HG03342 (cell line): ENCODE measurements around the gene NHSL2.
"Not testable (repeated sequence)": the region's sequence is repeated elsewhere in the genome, so short reads cannot be mapped to it uniquely, and the experiment has no call there.

Experiments used
- ATAC-seq: cut with Tn5 transposase; IDR thresholded peaks from one replicate; pipeline ENCODE4 v1.9.1; 2021; ENCODE audit warnings: mild to moderate bottlenecking, moderate library complexity; ENCODE audit not compliant: unreplicated experiment

The NHSL2 gene

DNA sequence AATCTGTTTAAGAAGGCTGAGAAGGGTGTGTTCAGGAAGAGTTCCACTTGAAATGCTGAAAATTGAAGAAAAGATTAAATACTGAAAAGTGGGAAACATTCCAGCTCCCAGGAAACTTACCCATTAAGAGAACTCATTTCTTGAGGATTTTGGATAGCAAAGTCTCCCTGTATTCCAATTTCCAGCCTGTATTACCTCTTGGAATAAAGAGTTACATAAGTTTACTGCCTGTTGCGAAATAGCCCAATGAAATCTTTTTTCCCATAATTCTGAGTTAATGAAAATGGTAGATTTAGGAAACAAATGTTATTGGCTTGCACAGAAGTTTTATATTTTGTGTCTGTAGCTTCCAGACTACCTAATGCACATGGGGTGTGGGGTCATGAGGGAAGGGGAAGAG is 12.0 kb downstream of the NHSL2 start:
- no peak for ATAC-seq

DNA sequence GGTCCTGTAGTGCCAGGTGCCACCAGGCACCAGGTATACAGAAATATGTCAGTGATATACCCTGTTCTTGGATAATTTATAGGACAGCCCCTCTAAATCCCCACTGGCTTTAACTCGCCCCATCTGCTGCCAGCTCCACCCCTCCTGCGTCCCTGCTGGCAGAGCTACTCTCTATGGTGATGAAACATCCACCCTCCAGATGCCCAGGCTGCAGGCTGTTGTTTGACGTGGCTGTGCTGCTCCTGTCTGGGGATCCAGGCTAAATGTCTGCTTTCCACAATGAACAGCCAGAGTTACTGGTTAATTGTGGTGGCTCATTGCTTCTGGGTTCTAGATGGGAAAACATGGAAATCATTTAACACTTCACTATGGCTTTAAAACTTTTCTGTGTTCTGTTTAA is 12.9 kb downstream of the NHSL2 start:
- ATAC-seq, result no peak

DNA sequence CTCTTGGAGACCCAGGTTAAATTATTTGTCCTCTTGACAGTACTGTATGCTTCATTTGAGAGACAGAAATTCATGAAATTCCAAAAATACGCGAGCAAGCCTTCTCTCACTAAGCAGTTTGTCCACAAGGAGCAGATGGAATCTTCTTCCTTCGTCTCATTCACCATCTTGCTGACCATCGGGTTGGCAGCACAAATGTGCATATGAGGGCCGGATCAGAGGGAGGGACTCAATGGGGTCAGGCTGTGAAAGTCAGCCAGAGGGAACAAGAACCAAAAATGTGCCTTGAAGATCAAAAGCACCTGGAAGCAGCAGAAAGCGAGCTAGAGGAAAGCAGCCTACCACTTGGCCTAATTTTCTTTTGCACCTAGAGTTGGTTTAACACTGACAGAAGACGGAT is 16.4 kb downstream of the NHSL2 start:
- ATAC-seq, result no peak

DNA sequence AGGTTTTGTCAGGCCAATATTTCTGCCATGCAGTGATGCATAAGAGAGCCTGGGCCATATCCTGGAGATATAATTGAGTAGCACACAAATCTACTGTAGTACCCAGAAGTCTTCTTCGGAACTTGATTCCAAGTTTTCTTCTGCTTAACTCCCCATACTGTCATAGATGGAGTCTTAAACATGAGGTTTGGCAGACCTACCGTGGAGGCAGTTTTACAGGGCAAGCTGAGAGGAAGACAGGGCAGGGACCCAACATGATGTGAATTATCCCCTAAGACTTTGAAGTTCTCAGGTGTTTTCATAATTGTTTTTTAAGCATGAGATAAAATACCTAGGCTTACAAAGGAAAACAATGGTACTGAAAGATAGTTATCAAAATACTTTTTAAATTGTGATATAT is 18.2 kb downstream of the NHSL2 start:
- ATAC-seq, result no peak

DNA sequence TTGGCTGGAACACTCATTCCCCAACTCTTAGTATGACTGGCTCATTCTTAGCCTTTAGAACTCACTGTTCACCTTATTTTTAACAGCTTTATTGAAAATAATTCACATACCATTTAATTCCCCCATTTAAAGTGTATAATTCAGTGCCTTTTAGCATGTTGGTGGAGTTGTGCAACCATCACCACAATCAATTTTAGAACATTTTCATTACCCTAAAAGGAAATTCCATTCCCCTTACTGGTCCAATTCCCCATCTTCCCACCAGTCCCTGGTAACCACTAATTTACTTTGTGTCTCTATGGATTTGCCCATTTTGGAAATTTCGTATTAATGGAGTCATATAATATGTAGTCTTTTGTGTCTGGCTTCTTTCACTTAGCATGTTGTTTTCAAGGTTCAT is 19.7 kb downstream of the NHSL2 start:
- no peak for ATAC-seq

DNA sequence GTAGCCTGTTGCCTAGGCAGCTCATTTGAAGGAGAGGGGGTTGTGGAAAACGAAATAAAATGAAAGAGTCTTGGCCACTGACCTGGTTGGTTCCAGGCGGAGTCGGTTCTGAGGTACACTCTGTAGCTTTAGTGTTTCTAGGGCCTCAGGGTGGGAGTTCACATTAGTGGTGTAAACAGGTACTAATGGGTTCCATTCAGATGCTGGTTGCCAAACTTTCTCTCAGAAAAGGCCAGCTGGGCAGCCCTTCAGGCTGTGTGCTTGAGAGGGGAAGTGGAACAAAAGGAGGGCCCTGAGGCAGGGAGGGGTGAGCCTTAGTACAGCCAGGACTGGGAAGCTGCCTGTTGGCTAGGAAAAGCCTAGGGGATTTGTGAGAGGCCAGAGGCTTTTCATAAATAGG is 24.8 kb downstream of the NHSL2 start:
- ATAC-seq, result no peak

DNA sequence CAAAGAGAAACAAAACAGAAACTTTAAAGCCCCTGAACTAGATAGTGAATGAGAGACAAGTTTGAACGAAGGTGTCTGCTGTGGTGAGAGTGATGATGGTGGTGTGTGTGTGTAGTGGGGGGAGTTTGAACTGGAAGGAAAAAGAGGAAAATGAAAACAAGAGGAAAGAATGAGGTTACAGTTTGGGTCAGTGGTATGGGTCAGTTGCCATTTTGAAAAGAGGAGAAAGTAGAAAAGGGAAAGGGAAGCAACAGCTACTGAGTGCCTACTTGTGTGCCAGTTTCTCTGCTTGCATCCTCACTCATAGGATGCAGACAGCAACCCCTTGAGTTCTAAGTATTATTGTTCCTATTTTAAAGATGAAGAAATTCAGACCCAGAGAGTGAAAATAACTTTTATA is 26.0 kb downstream of the NHSL2 start:
- ATAC-seq, result no peak

DNA sequence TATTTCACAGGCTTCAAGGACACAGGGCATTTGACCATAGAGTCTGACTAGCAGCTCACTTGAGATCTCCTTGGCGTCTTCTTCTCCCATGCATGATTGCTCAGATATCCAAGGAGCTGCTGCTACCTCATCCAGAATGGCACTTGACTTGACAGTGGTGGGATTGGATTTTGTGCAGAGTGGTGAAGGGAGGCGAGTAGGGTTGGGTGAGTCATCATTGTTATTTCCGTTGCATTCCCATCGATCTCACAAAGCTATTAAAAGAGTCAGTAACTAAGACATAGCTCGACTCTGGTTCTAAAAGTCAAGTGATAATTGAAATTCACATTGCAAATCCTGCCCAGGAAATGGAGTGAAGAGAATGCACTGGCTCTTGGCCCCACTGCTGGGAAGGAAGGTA is 27.7 kb downstream of the NHSL2 start:
- no peak for ATAC-seq

DNA sequence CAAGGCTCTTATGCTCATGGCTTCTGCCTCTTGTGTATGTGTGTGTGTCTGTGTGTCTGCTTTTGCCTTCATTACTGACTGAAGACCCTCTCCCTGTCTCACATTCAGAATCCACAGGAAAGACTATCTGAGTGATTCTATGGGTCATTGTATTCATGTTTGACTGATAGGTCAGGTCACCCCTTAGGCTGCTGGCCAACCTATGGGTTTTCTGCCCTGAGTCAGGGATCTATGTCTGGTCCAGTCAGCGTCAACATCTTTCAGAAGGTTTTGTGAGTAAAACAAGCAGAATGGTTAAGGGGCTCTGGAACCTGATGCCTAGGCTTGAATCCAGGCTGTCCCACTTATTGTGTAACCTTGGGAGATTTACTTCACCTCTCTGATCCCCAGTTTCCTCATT is 30.5 kb downstream of the NHSL2 start:
- no peak for ATAC-seq

DNA sequence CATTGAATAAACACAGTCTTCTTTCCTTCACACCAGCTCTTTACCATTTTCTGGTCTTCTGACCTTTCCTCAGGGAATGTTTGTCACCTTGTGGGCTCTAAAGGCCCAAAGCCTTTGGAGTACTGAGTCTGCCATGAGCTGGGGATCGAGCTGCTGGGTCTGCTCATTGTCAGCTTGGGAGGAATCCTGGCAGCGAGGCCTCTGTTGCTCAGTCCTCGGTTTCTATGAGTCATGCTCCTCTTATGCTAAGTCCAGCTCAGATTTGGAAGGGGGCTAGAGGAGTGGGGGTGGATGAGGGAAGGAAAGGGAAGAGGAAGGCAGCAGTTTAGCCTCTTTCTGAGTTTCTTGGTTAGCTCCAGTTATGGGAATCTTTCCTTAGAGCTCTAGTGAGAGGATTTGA is 31.1 kb downstream of the NHSL2 start:
- no peak for ATAC-seq

DNA sequence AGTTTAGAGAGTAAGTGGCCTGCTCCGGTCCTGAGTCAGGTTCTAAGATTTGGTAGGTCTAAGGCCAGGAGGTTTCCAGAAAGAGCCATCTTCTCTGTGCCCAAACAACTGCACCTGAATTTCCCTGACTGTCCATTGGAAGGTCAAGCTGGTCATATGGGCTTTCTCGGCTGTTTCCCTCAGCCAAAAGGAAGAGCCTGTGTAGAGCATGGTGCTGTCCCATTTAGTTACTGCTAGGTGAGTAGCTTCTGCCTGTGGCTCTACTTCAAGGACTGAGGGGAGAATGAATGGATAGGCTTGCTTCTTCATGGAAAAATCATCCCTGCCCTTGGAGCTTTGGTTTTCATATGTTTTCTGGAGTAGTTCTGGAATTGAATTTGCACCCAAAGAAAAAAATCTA is 33.7 kb downstream of the NHSL2 start:
- ATAC-seq, result no peak

DNA sequence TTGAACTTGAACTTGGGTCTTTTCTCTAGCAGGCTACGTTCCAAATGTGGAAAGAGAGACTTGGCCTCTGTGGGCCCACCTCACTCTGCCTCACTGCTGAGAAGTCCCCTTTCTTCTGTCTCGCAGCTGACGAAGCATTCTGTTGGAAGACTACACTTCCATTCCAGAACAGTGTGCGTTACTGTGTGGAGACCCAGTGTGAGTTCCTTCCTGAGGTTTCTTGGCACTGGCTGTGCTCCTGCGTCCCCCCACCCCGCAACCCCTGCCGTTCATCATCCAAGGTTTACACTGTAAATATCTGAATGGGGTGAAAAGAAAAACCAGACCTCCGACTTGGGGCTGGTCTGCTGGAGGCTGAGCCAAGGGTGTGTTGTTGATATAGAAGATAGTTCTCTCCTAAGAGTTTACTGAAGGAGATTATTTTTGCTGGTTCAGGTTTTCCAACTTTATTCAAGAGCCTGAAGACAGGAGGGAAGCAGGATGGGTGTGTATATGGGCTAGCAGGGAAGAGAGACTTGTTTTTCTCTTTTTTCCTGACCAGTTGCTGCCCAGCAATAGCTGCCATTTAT is 34.7 kb downstream of the NHSL2 start:
- ATAC-seq, result no peak

DNA sequence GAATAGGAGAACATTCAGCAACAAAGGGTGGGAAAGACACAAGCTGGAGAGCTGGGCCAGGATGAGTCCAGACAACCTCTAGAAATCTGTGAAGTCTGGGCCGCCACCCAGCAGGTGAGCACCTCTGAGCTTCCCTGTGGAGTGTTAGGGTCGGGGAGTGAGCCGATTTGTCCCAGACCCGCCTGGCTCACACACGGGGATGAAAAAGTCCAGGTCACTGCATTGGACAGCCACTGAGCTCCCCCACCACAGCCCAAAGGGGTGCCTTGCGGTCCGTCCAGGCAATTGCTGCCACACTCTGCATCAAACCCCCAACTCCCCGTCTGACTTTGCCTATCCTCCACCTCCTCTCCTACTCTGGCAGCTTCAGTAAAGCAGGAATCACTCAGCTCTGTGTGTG is 38.7 kb downstream of the NHSL2 start:
- no peak for ATAC-seq

DNA sequence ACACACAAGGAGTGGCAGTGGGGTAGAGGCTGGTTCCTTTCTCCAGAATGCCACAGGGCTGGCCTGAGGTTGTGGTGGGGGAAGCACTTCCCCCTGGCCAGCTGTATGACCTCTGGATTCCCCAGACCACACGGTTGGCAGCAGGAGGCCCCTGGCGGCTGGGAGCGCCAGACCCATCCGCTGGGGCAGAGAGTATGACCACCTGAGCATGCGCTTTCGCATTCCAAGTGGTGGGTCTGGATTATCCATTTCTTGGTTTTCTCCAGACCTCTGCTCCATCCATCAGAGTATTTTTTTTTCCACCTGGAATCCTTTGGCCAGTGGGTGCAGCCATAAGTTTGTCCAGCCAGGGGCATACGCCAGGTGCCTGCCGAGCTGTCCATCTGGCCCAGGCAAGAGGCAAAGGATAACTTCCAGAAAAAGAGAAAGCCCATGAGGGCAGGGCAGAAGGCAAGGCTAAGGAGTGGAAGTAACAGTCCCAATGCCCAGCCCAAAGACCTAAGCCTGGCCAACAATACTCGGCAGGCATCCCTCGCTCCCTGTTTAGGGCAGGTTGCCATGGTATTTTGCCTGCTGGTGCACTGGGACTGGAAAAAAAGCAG is 39.3 kb downstream of the NHSL2 start:
- no peak for ATAC-seq

DNA sequence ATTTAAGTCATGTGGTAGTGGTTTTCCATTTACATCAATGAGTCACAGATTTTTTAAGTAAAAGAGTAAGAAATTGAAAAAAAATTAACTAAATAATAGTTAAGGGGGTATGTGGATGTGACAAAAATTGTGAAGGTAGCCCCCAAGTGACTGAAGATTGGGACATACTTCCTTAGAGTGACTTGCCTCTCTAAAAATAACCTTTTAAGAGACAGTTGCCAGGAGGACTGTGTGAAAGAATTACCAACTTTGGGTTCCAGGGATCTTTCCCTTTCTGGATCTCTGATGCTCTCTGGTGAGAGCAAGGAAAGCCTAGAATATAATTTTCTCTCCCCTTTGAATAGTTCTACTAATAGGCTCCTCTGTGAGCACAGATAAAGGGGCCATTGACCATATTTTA is 42.7 kb downstream of the NHSL2 start:
- ATAC-seq, result no peak

DNA sequence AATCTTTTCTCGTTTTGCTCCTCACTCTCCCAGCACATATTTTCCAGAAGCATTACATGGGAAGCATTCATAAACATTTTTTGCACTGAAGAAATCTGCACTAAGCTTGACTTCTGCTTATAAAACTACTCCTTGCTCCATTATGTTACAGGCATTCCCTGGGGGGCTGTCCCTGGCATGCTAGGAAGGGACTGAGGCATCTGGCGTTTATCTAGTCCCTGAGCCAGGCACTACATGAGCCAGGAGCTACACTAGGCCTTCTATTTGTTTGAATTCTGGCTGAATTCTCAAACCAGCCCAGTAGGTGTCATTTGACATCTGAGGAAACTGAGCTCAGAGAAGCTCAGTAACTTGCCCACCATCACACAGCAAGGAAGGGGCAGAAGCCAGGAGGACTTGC is 43.3 kb downstream of the NHSL2 start:
- no peak for ATAC-seq

DNA sequence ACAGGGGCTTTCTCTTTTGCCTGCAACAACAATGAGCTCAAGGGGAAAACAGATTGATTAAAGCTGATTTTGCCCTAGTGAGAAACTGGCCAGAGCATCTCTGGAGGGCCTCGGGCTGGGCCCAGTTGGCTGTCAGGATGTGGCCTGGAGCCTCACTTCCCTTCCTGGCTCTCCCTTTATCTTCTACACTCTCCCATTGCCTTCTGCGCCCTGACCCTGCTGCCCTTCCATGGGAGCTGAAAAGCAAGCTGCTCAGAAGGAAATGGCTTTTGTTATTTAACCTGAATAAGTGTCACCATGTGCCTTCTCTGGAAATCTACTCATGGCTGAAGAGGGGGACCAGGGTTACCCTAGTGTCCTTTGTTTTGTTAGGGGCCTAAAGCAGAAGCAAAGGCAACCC is 43.8 kb downstream of the NHSL2 start:
- no peak for ATAC-seq

DNA sequence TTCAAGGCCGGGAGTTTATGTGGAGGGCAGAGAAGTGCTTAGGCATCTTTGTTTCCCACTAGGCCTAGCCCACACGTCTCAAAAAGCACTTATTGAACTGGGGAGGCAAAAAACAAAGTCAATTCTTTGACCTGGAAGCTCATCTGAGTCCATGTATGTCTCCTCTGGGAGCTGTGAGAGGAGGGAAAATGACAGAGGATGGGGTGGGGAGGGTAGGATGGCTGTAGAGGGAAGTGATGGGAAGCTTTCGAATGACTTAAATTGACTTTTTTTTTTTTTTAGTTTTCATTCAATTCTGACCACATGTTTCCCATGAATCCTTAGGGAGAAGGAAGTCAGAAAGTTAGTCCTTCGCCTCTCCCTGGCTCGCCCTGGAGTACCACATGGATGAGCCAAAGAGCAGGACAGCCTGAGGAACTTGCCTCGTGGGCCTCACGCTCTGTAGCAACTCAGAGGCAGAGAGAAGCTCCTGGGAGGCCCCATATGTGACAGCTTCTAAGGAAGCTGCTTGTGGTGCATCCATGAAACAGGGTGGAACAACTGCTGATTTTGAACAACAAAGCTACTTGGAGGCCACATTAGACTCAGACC is 45.0 kb downstream of the NHSL2 start:
- no peak for ATAC-seq

DNA sequence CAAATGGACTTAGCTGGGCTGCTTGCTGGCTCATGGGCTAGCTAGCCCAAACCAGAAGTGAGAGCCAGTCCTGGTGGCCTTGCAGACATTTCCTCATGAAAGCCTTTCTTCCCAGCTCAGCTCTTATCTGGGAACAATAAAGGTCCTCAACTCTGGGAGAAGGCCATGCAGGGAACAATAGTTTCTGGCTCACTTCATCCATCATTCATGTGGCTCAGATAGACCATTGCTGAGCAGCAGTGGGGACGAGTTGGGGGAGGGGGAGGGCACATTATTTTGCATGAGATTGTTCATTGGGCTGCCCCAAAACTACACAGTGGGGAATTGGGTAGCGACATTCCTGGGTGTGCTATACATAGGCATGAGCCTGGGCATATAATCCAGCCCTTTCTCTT is 47.6 kb downstream of the NHSL2 start:
- no peak for ATAC-seq

DNA sequence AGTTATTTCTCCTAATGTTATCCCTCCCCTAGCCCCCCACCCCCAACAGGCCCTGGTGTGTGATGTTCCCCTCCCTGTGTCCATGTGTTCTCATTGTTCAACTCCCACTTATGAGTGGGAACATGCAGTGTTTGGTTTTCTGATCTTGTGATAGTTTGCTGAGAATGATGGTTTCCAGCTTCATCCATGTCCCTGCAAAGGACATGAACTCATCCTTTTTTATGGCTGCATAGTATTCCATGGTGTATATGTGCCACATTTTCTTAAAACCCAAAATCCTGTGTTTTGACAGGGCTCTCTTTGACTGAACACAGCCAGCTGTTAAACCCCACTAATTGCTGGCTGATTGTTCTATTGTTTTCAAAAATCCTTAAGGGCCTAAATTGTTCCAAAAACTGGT is 53.5 kb downstream of the NHSL2 start:
- ATAC-seq, result not testable (repeated sequence)

DNA sequence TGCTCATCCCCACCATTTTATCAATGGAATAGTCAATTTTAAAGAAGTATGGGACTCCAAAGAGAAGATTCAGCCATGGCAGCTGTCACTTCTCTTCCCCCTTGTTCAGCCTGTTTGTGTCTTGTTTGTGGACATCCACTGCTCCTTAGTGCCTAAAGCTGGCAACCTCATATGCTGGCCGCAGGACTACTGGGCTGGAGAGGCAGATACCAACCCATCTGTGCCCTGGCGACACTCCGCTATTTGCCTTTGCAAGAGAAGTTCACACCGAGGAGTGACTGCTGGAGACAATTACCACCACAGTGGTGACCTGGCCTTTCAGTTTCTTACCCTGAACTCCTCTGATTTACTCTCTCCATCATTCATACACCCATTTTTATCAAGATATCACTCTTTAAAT is 64.3 kb downstream of the NHSL2 start:
- ATAC-seq, result no peak

DNA sequence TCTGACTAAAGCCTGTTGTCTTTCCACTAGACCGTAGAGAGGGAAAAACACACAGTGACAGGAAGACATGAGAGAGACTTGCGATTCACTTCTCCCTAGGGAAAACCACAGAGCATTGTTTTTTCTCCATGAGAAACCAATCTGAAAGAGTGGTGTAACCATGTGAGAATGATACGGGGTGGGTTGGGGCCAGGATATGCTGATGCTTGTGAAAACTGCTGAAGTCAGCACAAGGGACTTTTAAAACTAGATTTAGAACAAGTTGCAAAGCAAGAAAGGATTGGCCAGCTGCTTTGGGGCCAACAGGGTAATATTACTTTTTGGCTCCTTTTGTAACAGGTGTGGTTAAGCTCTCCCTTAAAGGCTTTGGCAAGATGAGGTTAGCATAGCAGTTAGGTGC is 66.1 kb downstream of the NHSL2 start:
- ATAC-seq, result no peak

DNA sequence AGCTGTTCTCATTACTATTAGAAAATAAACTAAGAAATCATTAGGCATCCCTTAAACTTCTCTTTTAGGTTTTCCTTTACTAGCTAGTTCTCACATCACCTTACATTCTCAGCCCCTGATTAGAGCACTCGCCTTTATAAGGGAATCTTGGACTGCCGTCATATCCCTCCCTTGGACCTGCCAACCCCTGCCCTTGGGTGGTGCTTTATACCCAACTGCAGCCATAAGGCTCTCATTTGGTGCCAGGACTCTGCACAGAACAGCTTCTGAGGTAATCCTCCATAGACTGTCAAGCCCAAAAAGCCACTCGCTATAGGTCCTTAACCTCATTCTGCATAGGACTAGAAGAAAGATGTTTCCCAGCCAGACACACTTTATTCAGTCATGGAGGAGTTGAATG is 67.5 kb downstream of the NHSL2 start:
- ATAC-seq, result no peak
